ENCODE data around the gene DNAI2.

DNAI2 gene

DNA sequence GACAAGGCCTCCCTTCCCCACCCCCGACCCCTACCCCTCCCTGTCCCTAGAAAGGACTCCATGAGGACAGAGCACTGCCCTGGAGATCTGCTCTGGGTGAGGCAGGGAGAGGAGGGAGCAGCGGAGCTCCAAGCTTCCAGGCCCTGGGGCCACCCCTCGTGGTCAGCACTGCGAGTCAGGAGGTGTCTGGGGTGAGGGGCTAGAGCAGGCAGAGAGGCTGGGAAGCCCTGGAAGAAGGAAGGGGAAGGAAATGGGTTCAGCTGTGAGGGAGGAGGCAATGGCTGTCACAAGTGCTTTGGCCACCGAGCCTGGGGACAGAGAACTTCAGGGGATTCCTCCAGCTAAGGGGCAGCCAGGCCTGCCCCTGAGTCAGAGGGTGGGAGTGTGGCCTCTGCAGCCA lies 28.2 kb upstream of the DNAI2 start:
- TF ChIP-seq, protein P1, sequence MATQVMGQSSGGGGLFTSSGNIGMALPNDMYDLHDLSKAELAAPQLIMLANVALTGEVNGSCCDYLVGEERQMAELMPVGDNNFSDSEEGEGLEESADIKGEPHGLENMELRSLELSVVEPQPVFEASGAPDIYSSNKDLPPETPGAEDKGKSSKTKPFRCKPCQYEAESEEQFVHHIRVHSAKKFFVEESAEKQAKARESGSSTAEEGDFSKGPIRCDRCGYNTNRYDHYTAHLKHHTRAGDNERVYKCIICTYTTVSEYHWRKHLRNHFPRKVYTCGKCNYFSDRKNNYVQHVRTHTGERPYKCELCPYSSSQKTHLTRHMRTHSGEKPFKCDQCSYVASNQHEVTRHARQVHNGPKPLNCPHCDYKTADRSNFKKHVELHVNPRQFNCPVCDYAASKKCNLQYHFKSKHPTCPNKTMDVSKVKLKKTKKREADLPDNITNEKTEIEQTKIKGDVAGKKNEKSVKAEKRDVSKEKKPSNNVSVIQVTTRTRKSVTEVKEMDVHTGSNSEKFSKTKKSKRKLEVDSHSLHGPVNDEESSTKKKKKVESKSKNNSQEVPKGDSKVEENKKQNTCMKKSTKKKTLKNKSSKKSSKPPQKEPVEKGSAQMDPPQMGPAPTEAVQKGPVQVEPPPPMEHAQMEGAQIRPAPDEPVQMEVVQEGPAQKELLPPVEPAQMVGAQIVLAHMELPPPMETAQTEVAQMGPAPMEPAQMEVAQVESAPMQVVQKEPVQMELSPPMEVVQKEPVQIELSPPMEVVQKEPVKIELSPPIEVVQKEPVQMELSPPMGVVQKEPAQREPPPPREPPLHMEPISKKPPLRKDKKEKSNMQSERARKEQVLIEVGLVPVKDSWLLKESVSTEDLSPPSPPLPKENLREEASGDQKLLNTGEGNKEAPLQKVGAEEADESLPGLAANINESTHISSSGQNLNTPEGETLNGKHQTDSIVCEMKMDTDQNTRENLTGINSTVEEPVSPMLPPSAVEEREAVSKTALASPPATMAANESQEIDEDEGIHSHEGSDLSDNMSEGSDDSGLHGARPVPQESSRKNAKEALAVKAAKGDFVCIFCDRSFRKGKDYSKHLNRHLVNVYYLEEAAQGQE (IDR thresholded peaks at IDR 0.05; ENCODE audit: insufficient read depth in 1 of 2, low read depth in 2 of 2, low read length in 2 of 2): no peak
- TF ChIP-seq TAF1 (IDR thresholded peaks at IDR 0.05; ENCODE audit: borderline replicate concordance, insufficient read depth, low read length): no peak
- TF ChIP-seq POLR2AphosphoS5 (IDR thresholded peaks at IDR 0.05; ENCODE audit: low read depth, low read length): no peak
- no peak for TF ChIP-seq FOXP2 (optimal IDR thresholded peaks at IDR 0.05; ENCODE audit: borderline replicate concordance, extremely low read depth, extremely low read length, insufficient read depth)
- no peak for TF ChIP-seq SIN3A (IDR thresholded peaks at IDR 0.05; ENCODE audit: borderline replicate concordance, insufficient read depth, low read length)

DNA sequence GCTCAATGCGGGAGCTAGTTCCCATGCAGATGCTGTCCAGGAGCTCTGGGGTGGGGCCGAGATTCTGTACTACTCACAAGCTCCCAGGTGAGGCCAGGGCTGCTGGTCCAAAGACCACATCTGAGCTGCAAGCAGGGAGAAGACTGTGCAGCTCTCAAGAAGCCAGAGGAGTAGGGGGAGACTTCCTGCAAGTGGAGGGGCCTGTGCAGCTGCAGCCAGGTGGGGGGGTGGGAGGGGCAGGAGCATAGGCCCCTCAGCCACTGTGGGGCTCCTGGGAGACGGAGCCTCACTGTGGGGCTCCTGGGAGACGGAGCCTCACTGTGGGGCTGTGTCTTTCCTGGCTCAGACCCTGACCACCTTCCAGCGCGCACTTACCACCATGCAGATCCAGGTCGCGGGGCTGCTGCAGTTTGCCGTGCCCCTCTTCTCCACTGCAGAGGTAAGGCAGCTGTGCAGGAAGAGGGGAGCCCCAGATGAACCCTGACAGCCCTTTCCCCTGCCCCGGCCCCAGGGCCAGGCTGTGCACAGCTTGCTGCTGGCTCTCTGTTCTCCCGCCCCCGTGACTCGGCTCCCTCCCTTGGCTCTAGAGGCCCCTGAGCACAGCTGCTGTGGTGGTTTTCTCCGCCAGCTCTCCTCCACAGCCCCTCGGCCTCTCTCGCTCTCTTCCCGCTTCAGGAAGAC lies 24.3 kb upstream of the DNAI2 start:
- TF ChIP-seq SIN3A (IDR thresholded peaks at IDR 0.05; ENCODE audit: borderline replicate concordance, insufficient read depth, low read length) (no peak), TAF1 (IDR thresholded peaks at IDR 0.05; ENCODE audit: borderline replicate concordance, insufficient read depth, low read length) (no peak), FOXP2 (optimal IDR thresholded peaks at IDR 0.05; ENCODE audit: borderline replicate concordance, extremely low read depth, extremely low read length, insufficient read depth) (no peak), POLR2AphosphoS5 (IDR thresholded peaks at IDR 0.05; ENCODE audit: low read depth, low read length) (no peak)
- TF ChIP-seq, protein P1 (IDR thresholded peaks at IDR 0.05; ENCODE audit: insufficient read depth in 1 of 2, low read depth in 2 of 2, low read length in 2 of 2): no peak

DNA sequence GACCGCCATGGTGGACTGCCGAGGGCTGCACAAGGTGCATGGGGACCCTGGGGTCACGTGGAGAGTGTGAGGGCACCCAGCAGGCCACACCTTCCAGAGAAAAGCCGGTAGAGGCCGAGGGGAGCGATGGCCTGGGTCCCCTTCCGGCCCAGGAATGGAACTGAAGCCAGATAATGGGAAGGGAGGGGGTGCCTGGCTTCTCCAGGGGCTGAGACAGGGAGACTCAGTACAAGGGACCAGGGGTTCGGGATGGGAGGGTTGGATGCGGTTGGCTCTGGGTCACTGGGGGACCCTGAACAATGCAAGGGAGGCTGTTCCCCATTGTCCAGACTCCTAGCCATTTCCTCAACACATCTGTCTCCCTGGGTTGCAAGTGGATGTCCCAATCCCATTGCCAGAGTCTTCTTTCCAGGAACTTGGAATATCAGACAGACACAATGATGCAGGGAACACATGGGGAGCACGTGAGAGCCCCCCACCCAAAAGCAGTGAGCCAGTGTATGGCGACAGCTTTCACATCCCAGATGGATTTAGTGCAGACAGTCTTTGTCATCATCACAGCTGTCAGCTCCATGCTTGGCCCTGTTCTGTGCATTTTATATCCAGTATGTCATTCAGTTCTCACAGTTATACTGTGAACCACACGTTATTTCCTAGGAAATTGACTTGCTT lies 23.6 kb upstream of the DNAI2 start:
- no peak for TF ChIP-seq POLR2AphosphoS5 (IDR thresholded peaks at IDR 0.05; ENCODE audit: low read depth, low read length)
- no peak for TF ChIP-seq SIN3A (IDR thresholded peaks at IDR 0.05; ENCODE audit: borderline replicate concordance, insufficient read depth, low read length)
- TF ChIP-seq, protein P1 (IDR thresholded peaks at IDR 0.05; ENCODE audit: insufficient read depth in 1 of 2, low read depth in 2 of 2, low read length in 2 of 2): no peak
- no peak for TF ChIP-seq TAF1 (IDR thresholded peaks at IDR 0.05; ENCODE audit: borderline replicate concordance, insufficient read depth, low read length)
- TF ChIP-seq FOXP2 (optimal IDR thresholded peaks at IDR 0.05; ENCODE audit: borderline replicate concordance, extremely low read depth, extremely low read length, insufficient read depth): no peak

DNA sequence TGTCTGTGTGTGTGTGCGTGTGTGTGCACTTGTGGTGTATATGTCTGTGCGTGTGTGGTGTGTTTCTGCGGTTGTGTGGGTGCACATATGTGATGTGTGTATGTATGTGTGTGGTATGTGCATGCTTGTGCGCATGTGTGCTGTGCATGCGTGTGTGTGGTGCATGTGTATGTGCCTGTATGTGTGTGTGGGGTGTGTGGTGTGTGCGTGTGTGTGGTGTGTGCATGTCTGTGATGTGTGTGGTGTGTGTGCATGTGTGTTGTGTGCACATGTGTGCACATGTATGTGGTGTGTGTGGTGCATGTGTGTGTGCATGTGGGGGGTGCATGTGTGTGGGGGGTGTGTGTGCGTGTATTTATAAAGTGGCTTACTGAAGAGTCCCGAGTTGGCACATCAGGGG lies 23.0 kb upstream of the DNAI2 start:
- TF ChIP-seq FOXP2 (optimal IDR thresholded peaks at IDR 0.05; ENCODE audit: borderline replicate concordance, extremely low read depth, extremely low read length, insufficient read depth) (no peak), TAF1 (IDR thresholded peaks at IDR 0.05; ENCODE audit: borderline replicate concordance, insufficient read depth, low read length) (no peak), SIN3A (IDR thresholded peaks at IDR 0.05; ENCODE audit: borderline replicate concordance, insufficient read depth, low read length) (no peak), POLR2AphosphoS5 (IDR thresholded peaks at IDR 0.05; ENCODE audit: low read depth, low read length) (no peak)
- TF ChIP-seq, protein P1 (IDR thresholded peaks at IDR 0.05; ENCODE audit: insufficient read depth in 1 of 2, low read depth in 2 of 2, low read length in 2 of 2): no peak

All from PFSK-1 (cell line).